Gastrocnemius medialis (tissue), 4 donors: ENCODE data around the gene DCDC1. TPM values are rescaled to one million over a fixed set of nuclear protein-coding genes. Genes with fewer than 3 reads are reported as not detected.

Experiments used
- ATAC-seq, 2 donors: fragments of 150-250 bp; one replicate each; pipeline ENCODE4 v1.9.1; 2016
- DNase-seq, 2 donors: peaks; one replicate each; pipeline ENCODE4 v3.0.0-alpha.2; 2019
- H3K27ac ChIP-seq, 4 donors: fragments of 200-600 bp; sonication (generic); 1 replicate in 1 of 4; 2 replicates in 3 of 4; pipeline ENCODE4 v1.5.1; 2016 to 2018; ENCODE audit warnings: mild to moderate bottlenecking in 2 of 4, moderate library complexity in 1 of 4
- H3K27me3 ChIP-seq, 3 donors: fragments of 200-600 bp; sonication (generic) in 2 of 3; 1 replicate in 1 of 3; 2 replicates in 2 of 3; pipeline versions ENCODE4 v1.5.1 to v1.6.0; 2016 to 2019; ENCODE audit warnings: mild to moderate bottlenecking in 1 of 3, moderate library complexity in 1 of 3
- H3K36me3 ChIP-seq, 2 donors: fragments of 200-600 bp; sonication (generic) in 1 of 2; one replicate each; pipeline ENCODE4 v1.5.1; 2017 to 2018
- H3K4me1 ChIP-seq, 2 donors: fragments of 200-600 bp; sonication (generic) in 1 of 2; one replicate each; pipeline ENCODE4 v1.5.1; 2016 to 2017; ENCODE audit warnings: mild to moderate bottlenecking in 2 of 2
- H3K4me3 ChIP-seq, 4 donors: fragments of 200-600 bp; sonication (generic) in 3 of 4; 1 replicate in 1 of 4; 2 replicates in 3 of 4; pipeline ENCODE4 v1.5.1; 2016 to 2019; ENCODE audit warnings: mild to moderate bottlenecking in 2 of 4
- H3K9me3 ChIP-seq, 3 donors: fragments of 200-600 bp; sonication (generic) in 2 of 3; 1 replicate in 1 of 3; 2 replicates in 2 of 3; pipeline ENCODE4 v1.5.1; 2016 to 2019
- POLR2A ChIP-seq, 2 donors: fragments of 450-650 bp; IDR thresholded peaks; one replicate each; pipeline ENCODE4 v1.6.1; 2017; ENCODE audit warnings: antibody characterized with exemption in 2 of 2, mild to moderate bottlenecking in 2 of 2, moderate library complexity in 2 of 2
- in situ Hi-C, 4 donors: fragments of 200-750 bp; cut with MboI; loops; one replicate each; pipeline versions ENCODE4 v1.15.0 to v1.8.0; 2017; ENCODE audit warnings: low sequenced_read_pairs in 4 of 4
- intact Hi-C: fragments of 100-400 bp; cut with DNase I; formaldehyde crosslinking; loops from one replicate; pipeline ENCODE4 v1.15.1; 2023; ENCODE audit warnings: low total_unique reads
- total RNA-seq, 4 donors: library from RNA; depleted of rRNA; stranded (reverse); fragments of >200 nt; gene quantifications; one replicate each; pipeline versions ENCODE4 v1.1.0 to v1.2.3, GENCODE V29; 2016
- TF ChIP-seq, protein P1 (sequence below), 5 experiments: fragments of 450-650 bp in 3 of 5; fragments of 200-600 bp in 2 of 5; sonication (generic) in 2 of 5; IDR thresholded peaks in 4 of 5; conservative IDR thresholded peaks in 1 of 5; 1 replicate in 4 of 5; 2 replicates in 1 of 5; pipeline ENCODE4 v1.5.1; 2016 to 2019; ENCODE audit warnings: antibody characterized with exemption in 5 of 5, mild to moderate bottlenecking in 3 of 5, moderate library complexity in 3 of 5

DCDC1 gene
- total RNA-seq, 4 donors from 2014 or later, result not detected

DNA sequence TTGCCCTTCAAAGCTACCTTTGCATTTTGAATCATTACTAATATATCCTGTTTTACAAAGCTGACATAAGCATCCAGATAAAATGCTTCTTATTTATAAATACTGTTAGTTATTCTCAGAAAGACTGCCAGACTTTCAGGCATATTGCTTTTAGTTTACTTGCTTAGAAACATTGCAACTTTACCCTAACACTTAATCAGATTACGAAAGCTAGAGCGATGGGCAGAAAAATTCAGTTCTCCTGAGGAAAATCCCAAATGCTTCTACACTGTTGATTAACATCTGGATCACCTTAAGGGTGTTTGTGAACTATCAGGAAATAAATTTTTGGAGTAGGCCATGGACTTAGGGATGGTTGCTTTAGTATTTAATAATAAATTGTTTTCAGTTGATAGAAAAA lies 493.7 kb downstream of the DCDC1 start:
- ATAC-seq, result no peak
- DNase-seq, result no peak
- TF ChIP-seq, protein P1, sequence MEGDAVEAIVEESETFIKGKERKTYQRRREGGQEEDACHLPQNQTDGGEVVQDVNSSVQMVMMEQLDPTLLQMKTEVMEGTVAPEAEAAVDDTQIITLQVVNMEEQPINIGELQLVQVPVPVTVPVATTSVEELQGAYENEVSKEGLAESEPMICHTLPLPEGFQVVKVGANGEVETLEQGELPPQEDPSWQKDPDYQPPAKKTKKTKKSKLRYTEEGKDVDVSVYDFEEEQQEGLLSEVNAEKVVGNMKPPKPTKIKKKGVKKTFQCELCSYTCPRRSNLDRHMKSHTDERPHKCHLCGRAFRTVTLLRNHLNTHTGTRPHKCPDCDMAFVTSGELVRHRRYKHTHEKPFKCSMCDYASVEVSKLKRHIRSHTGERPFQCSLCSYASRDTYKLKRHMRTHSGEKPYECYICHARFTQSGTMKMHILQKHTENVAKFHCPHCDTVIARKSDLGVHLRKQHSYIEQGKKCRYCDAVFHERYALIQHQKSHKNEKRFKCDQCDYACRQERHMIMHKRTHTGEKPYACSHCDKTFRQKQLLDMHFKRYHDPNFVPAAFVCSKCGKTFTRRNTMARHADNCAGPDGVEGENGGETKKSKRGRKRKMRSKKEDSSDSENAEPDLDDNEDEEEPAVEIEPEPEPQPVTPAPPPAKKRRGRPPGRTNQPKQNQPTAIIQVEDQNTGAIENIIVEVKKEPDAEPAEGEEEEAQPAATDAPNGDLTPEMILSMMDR (IDR thresholded peaks at IDR 0.05 in 4 of 5, conservative IDR thresholded peaks at IDR 0.05 in 1 of 5), result no peak
- TF ChIP-seq POLR2A (IDR thresholded peaks at IDR 0.05), result no peak
- no peak overlapping the region for H3K4me3 ChIP-seq
- H3K27me3 ChIP-seq, result no peaks in the 10 kb centered on the region
- in situ Hi-C loops, result no loop called here
- H3K36me3 ChIP-seq, result no peaks in the 10 kb centered on the region
- no peaks in the 10 kb centered on the region for H3K4me1 ChIP-seq
- no peak overlapping the region for H3K27ac ChIP-seq
- intact Hi-C loops, result no loop called here
- no peaks in the 10 kb centered on the region for H3K9me3 ChIP-seq

DNA sequence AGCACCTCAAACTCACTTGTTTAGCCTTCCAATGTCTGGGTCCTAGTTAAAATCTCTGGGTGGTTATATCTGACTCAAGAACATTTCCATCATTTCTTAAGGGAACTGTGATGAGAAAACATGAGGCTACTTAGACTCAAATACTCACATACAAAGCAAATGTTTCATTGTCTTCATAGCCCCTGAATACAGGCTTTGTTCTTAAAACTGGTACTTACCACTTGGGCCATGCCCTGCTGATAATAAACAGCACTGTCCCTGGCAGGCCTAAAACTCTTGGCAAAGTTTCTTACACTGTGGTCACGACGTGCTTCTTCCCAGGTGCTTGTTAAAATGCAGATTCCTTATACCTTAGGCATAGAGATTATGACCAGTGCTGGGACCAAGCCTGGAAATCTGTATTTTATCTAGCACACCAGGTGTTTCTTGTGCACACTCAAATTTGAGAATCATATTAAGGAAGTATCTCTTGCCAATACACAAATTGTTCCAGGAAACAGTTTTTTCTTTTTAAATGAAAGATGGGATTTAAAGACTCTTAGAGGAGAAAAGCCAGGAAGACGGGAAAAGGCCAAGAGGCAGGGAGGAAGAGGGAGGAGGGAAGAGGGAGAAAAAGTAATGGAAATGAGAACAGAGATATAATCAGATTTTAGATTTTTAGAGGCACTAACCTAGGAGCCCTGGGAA lies 495.5 kb downstream of the DCDC1 start:
- no peaks in the 10 kb centered on the region for H3K9me3 ChIP-seq
- no peak for ATAC-seq
- no peak for TF ChIP-seq POLR2A (IDR thresholded peaks at IDR 0.05)
- TF ChIP-seq, protein P1 (IDR thresholded peaks at IDR 0.05 in 4 of 5, conservative IDR thresholded peaks at IDR 0.05 in 1 of 5), result no peak
- H3K36me3 ChIP-seq, result no peaks in the 10 kb centered on the region
- H3K4me1 ChIP-seq, result no peaks in the 10 kb centered on the region
- no peak overlapping the region for H3K4me3 ChIP-seq
- H3K27me3 ChIP-seq, result no peaks in the 10 kb centered on the region
- H3K27ac ChIP-seq, result no peak overlapping the region
- DNase-seq, result no peak
- in situ Hi-C loops, result no loop called here
- intact Hi-C loops, result no loop called here

DNA sequence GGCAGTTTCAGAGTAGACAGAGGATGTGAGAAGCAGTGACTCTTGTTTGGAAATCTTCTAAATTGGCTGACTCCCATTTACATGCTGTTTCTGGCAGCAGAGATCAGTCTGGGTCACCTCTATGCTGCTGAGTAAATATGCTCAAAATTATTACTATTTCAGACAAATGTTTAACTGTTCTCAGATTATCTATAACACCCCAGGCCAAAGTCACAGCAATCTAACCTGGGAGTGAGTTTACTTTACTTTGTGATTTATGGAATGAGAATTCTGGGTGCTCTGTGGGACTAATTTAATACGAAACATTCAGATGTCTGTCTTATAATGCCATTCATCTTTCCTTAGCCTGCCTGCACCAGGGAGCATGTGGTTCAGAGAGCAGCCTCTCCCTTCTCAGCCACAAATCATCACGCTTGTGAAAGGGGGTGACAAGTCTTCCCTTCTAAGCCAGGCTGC lies 500.9 kb downstream of the DCDC1 start:
- no peak overlapping the region for H3K27ac ChIP-seq
- H3K4me1 ChIP-seq, result no peaks in the 10 kb centered on the region
- in situ Hi-C loops, result no loop called here
- no peaks in the 10 kb centered on the region for H3K27me3 ChIP-seq
- intact Hi-C loops, result no loop called here
- TF ChIP-seq, protein P1 (IDR thresholded peaks at IDR 0.05 in 4 of 5, conservative IDR thresholded peaks at IDR 0.05 in 1 of 5), result no peak
- no peak for TF ChIP-seq POLR2A (IDR thresholded peaks at IDR 0.05)
- H3K4me3 ChIP-seq, result no peak overlapping the region
- H3K36me3 ChIP-seq, result no peaks in the 10 kb centered on the region
- no peaks in the 10 kb centered on the region for H3K9me3 ChIP-seq
- DNase-seq, result no peak
- ATAC-seq, result no peak

DNA sequence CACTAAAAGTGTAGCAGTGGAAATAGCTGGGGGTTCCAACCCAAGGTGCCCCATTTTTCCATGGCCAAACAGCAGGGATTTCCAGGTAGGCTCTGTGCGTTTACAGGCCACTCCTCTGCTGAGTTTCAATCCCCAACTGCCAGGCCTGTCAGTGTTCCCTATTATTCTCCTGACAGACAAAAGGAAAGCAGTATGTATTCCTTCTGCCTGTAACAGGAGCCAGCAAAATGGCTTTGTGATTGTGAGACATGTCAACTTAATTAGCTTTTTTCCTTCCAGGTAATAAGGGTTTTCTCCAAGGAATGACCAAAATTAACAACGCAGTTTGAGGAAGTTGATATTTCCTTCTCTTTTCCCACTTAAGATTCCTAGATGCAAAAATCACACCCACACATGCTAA lies 506.3 kb downstream of the DCDC1 start:
- in situ Hi-C loops, result no loop called here
- Histone ChIP-seq H3K4me3 (no peak overlapping the region), H3K9me3 (no peaks in the 10 kb centered on the region), H3K36me3 (no peaks in the 10 kb centered on the region), H3K27me3 (no peaks in the 10 kb centered on the region), H3K27ac (no peak overlapping the region), H3K4me1 (no peaks in the 10 kb centered on the region)
- no peak for ATAC-seq
- TF ChIP-seq POLR2A (IDR thresholded peaks at IDR 0.05), result no peak
- TF ChIP-seq, protein P1 (IDR thresholded peaks at IDR 0.05 in 4 of 5, conservative IDR thresholded peaks at IDR 0.05 in 1 of 5), result no peak
- intact Hi-C loops, result no loop called here
- DNase-seq, result no peak

DNA sequence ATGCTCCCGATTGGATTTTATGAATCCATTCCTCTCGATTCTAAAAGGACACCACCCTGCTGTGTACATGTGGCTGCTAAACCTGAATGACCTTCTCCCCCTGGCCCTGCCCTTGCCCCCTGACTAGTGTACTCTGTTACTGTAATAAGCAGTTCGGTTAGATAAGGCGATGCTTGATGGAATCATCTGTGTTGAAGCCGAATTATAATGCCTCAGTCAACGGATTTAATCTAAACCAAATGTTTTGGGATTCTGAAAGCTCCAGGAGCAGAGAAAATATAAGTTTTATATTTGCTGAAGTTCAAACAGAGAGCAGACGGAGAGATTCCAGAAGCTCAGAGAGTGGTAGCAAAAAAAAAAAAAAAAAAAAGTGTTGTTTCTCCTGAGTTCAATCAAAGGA lies 508.0 kb downstream of the DCDC1 start:
- intact Hi-C loops, result no loop called here
- H3K9me3 ChIP-seq, result no peaks in the 10 kb centered on the region
- ATAC-seq (no peak), DNase-seq (no peak)
- in situ Hi-C loops, result no loop called here
- H3K4me3 ChIP-seq, result no peak overlapping the region
- H3K4me1 ChIP-seq, result no peaks in the 10 kb centered on the region
- no peaks in the 10 kb centered on the region for H3K36me3 ChIP-seq
- no peak for TF ChIP-seq POLR2A (IDR thresholded peaks at IDR 0.05)
- TF ChIP-seq, protein P1 (IDR thresholded peaks at IDR 0.05 in 4 of 5, conservative IDR thresholded peaks at IDR 0.05 in 1 of 5), result no peak
- no peaks in the 10 kb centered on the region for H3K27me3 ChIP-seq
- H3K27ac ChIP-seq, result no peak overlapping the region
